IPS-20b (cell line): ENCODE data around the gene MYO5A.
A peak's percentile ranks its signal among the peaks of the same experiment; 100 is the strongest.
"Not testable (repeated sequence)": the region's sequence is repeated elsewhere in the genome, so short reads cannot be mapped to it uniquely, and the experiment has no call there.

Experiments
- H3K27ac ChIP-seq: one replicate; pipeline ENCODE4 v1.5.1; 2013; ENCODE audit warnings: low read length
- H3K27me3 ChIP-seq: 2 replicates; pipeline ENCODE4 v1.6.1; 2013; ENCODE audit warnings: mild to moderate bottlenecking, low read length, inconsistent platforms; ENCODE audit not compliant: insufficient read depth
- H3K36me3 ChIP-seq: 2 replicates; pipeline ENCODE4 v1.6.1; 2013; ENCODE audit warnings: low read depth, mild to moderate bottlenecking, inconsistent platforms, low read length, moderate library complexity; ENCODE audit not compliant: insufficient read depth
- H3K4me1 ChIP-seq: 2 replicates; pipeline ENCODE4 v1.6.1; 2013; ENCODE audit warnings: mild to moderate bottlenecking, control low read depth, inconsistent platforms, low read length, moderate library complexity; ENCODE audit not compliant: insufficient read depth
- H3K4me3 ChIP-seq: 2 replicates; pipeline ENCODE4 v1.5.1; 2013; ENCODE audit warnings: mild to moderate bottlenecking, low read length, inconsistent platforms
- H3K9ac ChIP-seq: 2 replicates; pipeline ENCODE4 v1.6.1; 2013; ENCODE audit warnings: low read depth, mild to moderate bottlenecking, inconsistent platforms, low read length, moderate library complexity
- H3K9me3 ChIP-seq: 2 replicates; pipeline ENCODE4 v1.6.1; 2013; ENCODE audit warnings: mild to moderate bottlenecking, low read depth, low read length, inconsistent platforms; ENCODE audit not compliant: insufficient read depth

The MYO5A gene

GRCh38 chr15:52496776-52497470, 31.8 kb downstream of the MYO5A start:
- Histone ChIP-seq H3K36me3 (no peaks in the 10 kb centered on the region), H3K27ac (no peak overlapping the region), H3K4me3 (no peak overlapping the region), H3K4me1 (no peaks in the 10 kb centered on the region), H3K9ac (no peak overlapping the region), H3K27me3 (no peaks in the 10 kb centered on the region), H3K9me3 (no peaks in the 10 kb centered on the region)

GRCh38 chr15:52496175-52496574, 32.5 kb downstream of the MYO5A start:
- no peaks in the 10 kb centered on the region for H3K27me3 ChIP-seq

DNA sequence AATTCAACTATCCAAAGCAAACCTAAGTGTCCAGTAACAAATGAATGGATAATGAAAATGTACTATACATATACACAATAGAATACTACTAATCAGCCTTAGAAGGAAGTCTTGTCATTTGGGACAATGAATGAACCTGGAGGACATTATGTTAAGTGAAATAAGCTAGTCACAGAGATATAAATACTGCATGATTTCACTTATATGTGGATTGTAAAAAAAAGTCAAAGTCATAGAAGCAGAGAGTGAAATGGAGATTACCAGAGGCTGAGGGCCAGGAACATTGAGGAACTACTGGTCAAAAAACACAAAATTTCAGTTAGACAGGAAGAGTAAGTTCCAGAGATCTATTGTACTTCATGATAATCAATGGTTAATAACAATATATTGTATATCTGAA, 33.6 kb downstream of the MYO5A start:
- Histone ChIP-seq H3K4me1 (no peaks in the 10 kb centered on the region), H3K27me3 (no peaks in the 10 kb centered on the region), H3K36me3 (no peaks in the 10 kb centered on the region), H3K9ac (no peak overlapping the region), H3K27ac (no peak overlapping the region), H3K9me3 (no peaks in the 10 kb centered on the region), H3K4me3 (no peak overlapping the region)

More at GRCh38 chr15:52496175-52496574, 32.5 kb downstream of the MYO5A start:
- Histone ChIP-seq H3K4me3 (no peak overlapping the region), H3K36me3 (no peaks in the 10 kb centered on the region), H3K9ac (no peak overlapping the region), H3K9me3 (no peaks in the 10 kb centered on the region), H3K4me1 (no peaks in the 10 kb centered on the region), H3K27ac (no peak overlapping the region)

GRCh38 chr15:52493968-52494367, 34.7 kb downstream of the MYO5A start:
- Histone ChIP-seq H3K27me3 (no peaks in the 10 kb centered on the region), H3K27ac (no peak overlapping the region), H3K9me3 (no peaks in the 10 kb centered on the region), H3K36me3 (no peaks in the 10 kb centered on the region), H3K4me1 (no peaks in the 10 kb centered on the region), H3K4me3 (no peak overlapping the region), H3K9ac (no peak overlapping the region)

DNA sequence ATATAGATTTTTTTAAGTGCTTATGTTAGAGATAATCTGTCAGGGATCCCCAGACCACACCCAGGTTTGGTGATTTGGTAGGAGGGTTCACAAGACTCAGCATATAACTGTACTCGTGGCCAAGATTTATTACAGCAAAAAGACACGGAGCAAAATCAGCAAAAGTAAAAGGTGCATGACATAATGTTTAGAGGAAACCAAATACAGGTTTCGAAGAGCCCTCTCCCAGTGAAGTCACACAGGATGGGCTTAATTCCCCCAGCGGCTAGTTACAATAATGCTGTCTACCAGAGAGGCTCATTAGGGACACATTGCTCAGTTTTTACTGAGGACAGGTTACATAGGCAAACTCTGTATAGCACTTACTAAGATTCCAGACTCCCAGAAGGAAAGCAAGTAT, 36.5 kb downstream of the MYO5A start:
- Histone ChIP-seq H3K9ac (no peak overlapping the region), H3K9me3 (no peaks in the 10 kb centered on the region), H3K4me1 (no peaks in the 10 kb centered on the region; the same call in 1 of the 2 replicates), H3K27ac (no peak overlapping the region), H3K27me3 (no peaks in the 10 kb centered on the region), H3K4me3 (no peak overlapping the region), H3K36me3 (no peaks in the 10 kb centered on the region)

GRCh38 chr15:52491472-52491871, 37.2 kb downstream of the MYO5A start:
- Histone ChIP-seq H3K27me3 (no peaks in the 10 kb centered on the region), H3K36me3 (no peaks in the 10 kb centered on the region), H3K4me3 (no peak overlapping the region), H3K9ac (no peak overlapping the region), H3K4me1 (peaks cover 3% of the 10 kb centered on the region; the same call in 1 of the 2 replicates), H3K27ac (no peak overlapping the region), H3K9me3 (no peaks in the 10 kb centered on the region)

GRCh38 chr15:52489430-52489829, 39.2 kb downstream of the MYO5A start:
- H3K27me3 ChIP-seq, H3K36me3 ChIP-seq, H3K9ac ChIP-seq, H3K27ac ChIP-seq, H3K9me3 ChIP-seq, H3K4me3 ChIP-seq: not testable (repeated sequence)
- peaks cover 15% of the 10 kb centered on the region; the same call in 1 of the 2 replicates for H3K4me1 ChIP-seq

GRCh38 chr15:52488830-52489229, 39.9 kb downstream of the MYO5A start:
- Histone ChIP-seq H3K36me3 (no peaks in the 10 kb centered on the region), H3K4me1 (peaks cover 15% of the 10 kb centered on the region; the same call in 1 of the 2 replicates), H3K4me3 (no peak overlapping the region), H3K9ac (no peak overlapping the region), H3K27ac (no peak overlapping the region), H3K27me3 (no peaks in the 10 kb centered on the region), H3K9me3 (no peaks in the 10 kb centered on the region)

DNA sequence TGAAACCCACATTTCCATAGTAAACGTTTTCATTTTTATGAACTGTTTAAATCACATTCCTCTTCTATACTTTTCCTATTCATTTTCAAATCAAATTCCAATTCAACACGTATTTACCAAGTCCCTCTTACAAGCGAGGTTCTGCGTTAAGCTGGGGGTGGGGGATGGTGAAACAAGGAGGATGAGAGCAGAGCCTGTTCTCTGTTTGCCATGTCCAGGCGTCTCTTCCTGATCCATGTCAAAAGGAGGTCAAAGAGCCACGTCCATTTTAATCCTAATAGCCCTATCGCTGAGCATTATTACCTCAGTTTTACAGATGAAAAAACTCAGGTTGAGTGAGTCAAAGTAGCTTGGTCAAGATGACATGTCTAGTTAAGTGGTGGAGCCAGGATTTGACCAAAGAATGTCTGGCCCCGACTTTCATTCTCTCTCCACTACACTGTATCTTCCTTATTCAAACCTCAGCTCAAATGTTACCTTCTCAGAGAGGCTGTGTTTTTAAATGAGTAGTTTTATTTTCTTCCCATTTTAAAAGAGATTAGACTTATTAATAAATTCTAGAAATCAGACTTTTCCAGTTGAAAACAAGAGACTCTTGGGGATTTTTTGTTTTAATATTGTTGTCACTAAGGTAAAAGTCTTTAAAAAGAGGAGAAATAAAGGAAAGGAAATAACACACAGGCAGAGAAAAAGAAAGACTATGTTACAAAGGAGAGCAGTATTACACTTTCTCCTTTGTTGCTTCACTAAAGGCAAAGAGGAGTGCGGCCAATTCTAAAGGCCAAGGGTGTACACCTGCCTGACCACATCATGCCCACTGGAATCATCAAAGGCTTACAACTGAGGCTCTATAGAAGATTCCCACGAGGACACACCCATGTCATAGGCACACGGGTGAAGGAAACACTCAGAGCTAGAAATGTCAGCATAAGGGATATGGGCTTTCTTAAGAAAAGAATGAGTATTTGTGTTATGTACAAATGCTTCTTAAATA, 42.4 kb downstream of the MYO5A start:
- Histone ChIP-seq H3K27ac (peak overlapping the region; percentile 51), H3K27me3 (no peaks in the 10 kb centered on the region), H3K4me3 (peak overlapping the region; percentile 43; the same call in 1 of the 2 replicates), H3K36me3 (no peaks in the 10 kb centered on the region), H3K9me3 (no peaks in the 10 kb centered on the region), H3K4me1 (peaks cover 15% of the 10 kb centered on the region; the same call in 1 of the 2 replicates), H3K9ac (peak overlapping the region; percentile 58; the same call in 1 of the 2 replicates)

DNA sequence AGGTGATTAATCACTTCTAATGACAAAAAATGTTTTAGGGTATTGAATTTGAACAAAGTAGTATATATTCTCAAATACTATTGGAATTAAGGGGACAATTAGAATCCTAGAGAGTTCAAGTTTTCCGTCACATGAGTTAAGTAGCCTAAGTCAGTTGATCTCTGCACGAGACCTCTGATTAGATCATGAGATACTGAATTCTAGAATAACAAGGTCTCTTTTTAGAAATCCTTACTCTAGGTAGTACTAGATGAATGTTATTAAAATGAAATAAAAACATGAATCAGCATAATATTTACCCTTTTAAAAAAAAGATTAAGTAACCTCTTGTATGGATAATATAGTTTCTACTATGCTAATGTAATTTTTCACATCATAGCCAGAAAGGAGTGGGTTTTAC, 43.4 kb downstream of the MYO5A start:
- 0 out of 2 replicates have a peak overlapping the region, but pooled peaks have one; percentile 58 for H3K9ac ChIP-seq
- no peaks in the 10 kb centered on the region for H3K9me3 ChIP-seq
- H3K27ac ChIP-seq: peak overlapping the region; percentile 51
- no peaks in the 10 kb centered on the region for H3K36me3 ChIP-seq
- H3K4me3 ChIP-seq: 0 out of 2 replicates have a peak overlapping the region, but pooled peaks have one; percentile 43
- no peaks in the 10 kb centered on the region for H3K27me3 ChIP-seq
- H3K4me1 ChIP-seq: peaks cover 15% of the 10 kb centered on the region; the same call in 1 of the 2 replicates

DNA sequence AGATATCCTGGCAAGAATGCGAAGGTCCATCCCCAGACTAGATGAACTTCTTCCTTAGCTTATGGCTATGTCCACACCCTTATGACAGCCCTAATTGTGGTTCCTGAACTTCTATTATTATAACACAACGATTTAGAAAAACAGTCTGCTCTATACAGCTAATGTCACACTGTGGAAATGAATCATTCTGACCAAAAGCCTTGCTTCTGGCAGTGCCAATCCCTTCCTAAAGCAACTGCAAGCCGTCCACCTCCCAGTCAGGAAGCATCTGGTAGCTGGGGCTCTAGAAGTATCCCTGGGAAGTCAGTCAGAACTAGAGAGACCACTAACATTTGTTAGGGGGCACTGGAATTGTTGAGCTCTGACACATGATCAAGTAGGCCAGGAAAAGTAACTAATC, 45.0 kb downstream of the MYO5A start:
- no peak overlapping the region for H3K9ac ChIP-seq
- H3K4me1 ChIP-seq: peaks cover 15% of the 10 kb centered on the region; the same call in 1 of the 2 replicates

More for the DNA sequence above, 45.0 kb downstream of the MYO5A start:
- Histone ChIP-seq H3K27ac (no peak overlapping the region), H3K27me3 (no peaks in the 10 kb centered on the region), H3K4me3 (no peak overlapping the region), H3K36me3 (no peaks in the 10 kb centered on the region), H3K9me3 (no peaks in the 10 kb centered on the region; the same call in 1 of the 2 replicates)
